GM23338 (cell line): ENCODE results near the gene GALNT6. TPM values are rescaled to one million over a fixed set of nuclear protein-coding genes. Genes with fewer than 3 reads are reported as not detected.

Experiments
- ATAC-seq: fragments of 200-7000 bp; cut with Tn5 transposase; 3 replicates; pipeline ENCODE4 v1.9.1; 2020
- DNase-seq: peaks from one replicate; pipeline ENCODE4 v3.0.0-alpha.2; 2015; ENCODE audit warnings: low spot score
- H2AFZ ChIP-seq: fragments of 200-600 bp; sonication (generic); 2 replicates; pipeline ENCODE4 v1.8.0; 2016; ENCODE audit warnings: antibody characterized with exemption, mild to moderate bottlenecking, moderate library complexity
- H3F3A ChIP-seq: fragments of 200-600 bp; sonication (generic); replicated peaks from 2 replicates; pipeline ENCODE4 v1.8.0; 2017; ENCODE audit warnings: antibody characterized with exemption, mixed run types, low read depth
- H3K27ac ChIP-seq: fragments of 200-600 bp; sonication (generic); 2 replicates; pipeline ENCODE4 v1.6.1; 2016; ENCODE audit warnings: low read depth
- H3K27me3 ChIP-seq: fragments of 200-600 bp; sonication (generic); 2 replicates; pipeline ENCODE4 v1.8.0; 2016; ENCODE audit warnings: mild to moderate bottlenecking, mixed run types, moderate library complexity; ENCODE audit not compliant: insufficient read depth
- H3K36me3 ChIP-seq: fragments of 200-600 bp; sonication (generic); 2 replicates; pipeline ENCODE4 v1.8.0; 2016; ENCODE audit warnings: mild to moderate bottlenecking; ENCODE audit not compliant: insufficient read depth
- H3K4me1 ChIP-seq: fragments of 200-600 bp; sonication (generic); 2 replicates; pipeline ENCODE4 v1.8.0; 2016; ENCODE audit warnings: mild to moderate bottlenecking, moderate library complexity; ENCODE audit not compliant: insufficient read depth
- H3K4me2 ChIP-seq: fragments of 200-600 bp; sonication (generic); 2 replicates; pipeline ENCODE4 v1.7.1; 2017; ENCODE audit warnings: mixed run types
- H3K4me3 ChIP-seq: fragments of 200-600 bp; sonication (generic); 2 replicates; pipeline ENCODE4 v1.6.1; 2016; ENCODE audit warnings: mixed run types
- H3K79me2 ChIP-seq: fragments of 200-600 bp; sonication (generic); replicated peaks from 2 replicates; pipeline ENCODE4 v1.8.0; 2017; ENCODE audit warnings: mild to moderate bottlenecking; ENCODE audit not compliant: insufficient read depth
- H3K9me2 ChIP-seq: fragments of 200-600 bp; sonication (generic); 2 replicates; pipeline ENCODE4 v1.8.0; 2017; ENCODE audit not compliant: insufficient read depth
- H4K20me1 ChIP-seq: fragments of 200-600 bp; sonication (generic); replicated peaks from 2 replicates; pipeline ENCODE4 v1.8.0; 2017; ENCODE audit warnings: mild to moderate bottlenecking; ENCODE audit not compliant: insufficient read depth
- H3K27ac Mint-ChIP-seq: 2 replicates; pipeline ENCODE4 v1.8.0; 2020; ENCODE audit warnings: inconsistent platforms, mild to moderate bottlenecking, moderate library complexity, mixed read lengths
- H3K27me3 Mint-ChIP-seq: 3 replicates; pipeline ENCODE4 v1.8.0; 2022; ENCODE audit warnings: low read depth, mild to moderate bottlenecking, moderate library complexity, mixed read lengths, inconsistent platforms; ENCODE audit not compliant: insufficient read depth, poor library complexity
- H3K36me3 Mint-ChIP-seq: 3 replicates; pipeline ENCODE4 v1.8.0; 2021; ENCODE audit warnings: low read depth, mild to moderate bottlenecking, inconsistent platforms, moderate library complexity, mixed read lengths
- H3K4me1 Mint-ChIP-seq: 3 replicates; pipeline ENCODE4 v1.8.0; 2020; ENCODE audit warnings: mild to moderate bottlenecking, inconsistent platforms, mixed read lengths
- H3K4me3 Mint-ChIP-seq: 3 replicates; pipeline ENCODE4 v1.8.0; 2021; ENCODE audit warnings: moderate library complexity, mild to moderate bottlenecking, inconsistent platforms, mixed read lengths
- H3K9me3 Mint-ChIP-seq: 3 replicates; pipeline ENCODE4 v1.8.0; 2020; ENCODE audit warnings: moderate library complexity, mild to moderate bottlenecking, inconsistent platforms, mixed read lengths
- CREB1 ChIP-seq: fragments of 250-450 bp; sonication (Bioruptor Pico); IDR thresholded peaks from 2 replicates; pipeline ENCODE4 v1.5.0; 2020; ENCODE audit warnings: low read depth, mild to moderate bottlenecking, moderate library complexity
- EZH2 ChIP-seq: fragments of 200-600 bp; sonication (generic); IDR thresholded peaks from one replicate; pipeline ENCODE4 v1.8.0; 2017; ENCODE audit warnings: antibody characterized with exemption, mild to moderate bottlenecking, low read depth; ENCODE audit not compliant: unreplicated experiment
- EZH2phosphoT487 ChIP-seq: fragments of 200-600 bp; sonication (generic); IDR thresholded peaks from one replicate; pipeline ENCODE4 v1.8.1; 2018; ENCODE audit warnings: antibody characterized with exemption; ENCODE audit not compliant: unreplicated experiment
- JUNB ChIP-seq: IDR thresholded peaks from one replicate; pipeline ENCODE4 v1.6.1; 2016; ENCODE audit warnings: antibody characterized with exemption; ENCODE audit not compliant: unreplicated experiment
- NANOG ChIP-seq: IDR thresholded peaks from 2 replicates; pipeline ENCODE4 v1.6.1; 2016; ENCODE audit warnings: antibody characterized with exemption, borderline replicate concordance
- POLR2AphosphoS5 ChIP-seq: IDR thresholded peaks from 2 replicates; pipeline ENCODE4 v1.6.1; 2016; ENCODE audit warnings: antibody characterized with exemption, low read depth
- REST ChIP-seq: IDR thresholded peaks from one replicate; pipeline ENCODE4 v1.6.1; 2018; ENCODE audit warnings: antibody characterized with exemption; ENCODE audit not compliant: unreplicated experiment
- STAT1 ChIP-seq: IDR thresholded peaks from one replicate; pipeline ENCODE4 v1.6.1; 2016; ENCODE audit warnings: antibody characterized with exemption; ENCODE audit not compliant: unreplicated experiment
- ZNF114 ChIP-seq: fragments of 250-450 bp; sonication (Bioruptor Pico); IDR thresholded peaks from 2 replicates; pipeline ENCODE4 v1.5.0; 2020; ENCODE audit warnings: mild to moderate bottlenecking, moderate library complexity
- ZNF331 ChIP-seq: fragments of 250-450 bp; sonication (Bioruptor Pico); IDR thresholded peaks from 2 replicates; pipeline ENCODE4 v1.5.0; 2020; ENCODE audit warnings: low read depth, mild to moderate bottlenecking, moderate library complexity
- polyA plus RNA-seq: library from polyadenylated mRNA; unstranded; fragments of >200 nt; fragmentation: Nextera tagmentation; extraction: Ambion mirVana; gene quantifications from 2 replicates; pipeline ENCODE4 v1.2.1, GENCODE V29; 2016
- total RNA-seq: library from RNA; depleted of rRNA; stranded (reverse); fragments of >200 nt; shearing (Covaris generic); gene quantifications from 2 replicates; pipeline ENCODE4 v1.2.3, GENCODE V29; 2014
- TF ChIP-seq, protein P1 (sequence below): IDR thresholded peaks from 2 replicates; pipeline ENCODE4 v1.6.1; 2016; ENCODE audit warnings: antibody characterized with exemption
- TF ChIP-seq, protein P2 (sequence below), 2 experiments: fragments of 200-600 bp in 1 of 2; sonication (generic) in 1 of 2; conservative IDR thresholded peaks; 2 replicates each; pipeline versions ENCODE4 v1.5.1 to v1.6.1; 2016 to 2017; ENCODE audit warnings: antibody characterized with exemption in 2 of 2, low read depth in 2 of 2, mild to moderate bottlenecking in 2 of 2, moderate library complexity in 1 of 2
- TF ChIP-seq, protein P3 (sequence below): fragments of 250-450 bp; sonication (Bioruptor Pico); IDR thresholded peaks from 2 replicates; pipeline ENCODE4 v1.5.0; 2020; ENCODE audit warnings: mild to moderate bottlenecking, moderate library complexity

The GALNT6 gene
- total and polyA plus RNA-seq, 2 experiments from 2014 or later = 8.1 to 18.6 TPM

- Histone ChIP-seq H3K4me2 (no peak overlapping the region), H3F3A (0 out of 2 replicates have a peak, but pooled peaks cover 2% of the 10 kb centered on the region), H3K27me3 (no peaks in the 10 kb centered on the region), H3K4me3 (no peak overlapping the region), H3K27ac (no peak overlapping the region), H3K36me3 (peaks cover 4% of the 10 kb centered on the region; the same call in 1 of the 2 replicates), H3K4me1 (peaks cover 12% of the 10 kb centered on the region; the same call in 1 of the 2 replicates), H4K20me1 (no peaks in the 10 kb centered on the region; the same call in 1 of the 2 replicates), H3K9me2 (no peaks in the 10 kb centered on the region), H2AFZ (no peak overlapping the region), H3K79me2 (no peaks in the 10 kb centered on the region)
- DNase-seq = no peak
- no peaks in the 10 kb centered on the region for H3K27me3 Mint-ChIP-seq
- no peak overlapping the region for H3K4me3 Mint-ChIP-seq
- H3K36me3 Mint-ChIP-seq = peaks cover 24% of the 10 kb centered on the region
- no peak overlapping the region for H3K27ac Mint-ChIP-seq
- peaks cover 26% of the 10 kb centered on the region for H3K4me1 Mint-ChIP-seq
- no peak for ATAC-seq
- no peaks in the 10 kb centered on the region for H3K9me3 Mint-ChIP-seq
- no peak for TF ChIP-seq ZNF331
- no peak for TF ChIP-seq EZH2phosphoT487
- TF ChIP-seq REST = no peak
- TF ChIP-seq, protein P1, sequence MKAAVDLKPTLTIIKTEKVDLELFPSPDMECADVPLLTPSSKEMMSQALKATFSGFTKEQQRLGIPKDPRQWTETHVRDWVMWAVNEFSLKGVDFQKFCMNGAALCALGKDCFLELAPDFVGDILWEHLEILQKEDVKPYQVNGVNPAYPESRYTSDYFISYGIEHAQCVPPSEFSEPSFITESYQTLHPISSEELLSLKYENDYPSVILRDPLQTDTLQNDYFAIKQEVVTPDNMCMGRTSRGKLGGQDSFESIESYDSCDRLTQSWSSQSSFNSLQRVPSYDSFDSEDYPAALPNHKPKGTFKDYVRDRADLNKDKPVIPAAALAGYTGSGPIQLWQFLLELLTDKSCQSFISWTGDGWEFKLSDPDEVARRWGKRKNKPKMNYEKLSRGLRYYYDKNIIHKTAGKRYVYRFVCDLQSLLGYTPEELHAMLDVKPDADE = no peak
- TF ChIP-seq, protein P2, sequence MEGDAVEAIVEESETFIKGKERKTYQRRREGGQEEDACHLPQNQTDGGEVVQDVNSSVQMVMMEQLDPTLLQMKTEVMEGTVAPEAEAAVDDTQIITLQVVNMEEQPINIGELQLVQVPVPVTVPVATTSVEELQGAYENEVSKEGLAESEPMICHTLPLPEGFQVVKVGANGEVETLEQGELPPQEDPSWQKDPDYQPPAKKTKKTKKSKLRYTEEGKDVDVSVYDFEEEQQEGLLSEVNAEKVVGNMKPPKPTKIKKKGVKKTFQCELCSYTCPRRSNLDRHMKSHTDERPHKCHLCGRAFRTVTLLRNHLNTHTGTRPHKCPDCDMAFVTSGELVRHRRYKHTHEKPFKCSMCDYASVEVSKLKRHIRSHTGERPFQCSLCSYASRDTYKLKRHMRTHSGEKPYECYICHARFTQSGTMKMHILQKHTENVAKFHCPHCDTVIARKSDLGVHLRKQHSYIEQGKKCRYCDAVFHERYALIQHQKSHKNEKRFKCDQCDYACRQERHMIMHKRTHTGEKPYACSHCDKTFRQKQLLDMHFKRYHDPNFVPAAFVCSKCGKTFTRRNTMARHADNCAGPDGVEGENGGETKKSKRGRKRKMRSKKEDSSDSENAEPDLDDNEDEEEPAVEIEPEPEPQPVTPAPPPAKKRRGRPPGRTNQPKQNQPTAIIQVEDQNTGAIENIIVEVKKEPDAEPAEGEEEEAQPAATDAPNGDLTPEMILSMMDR (conservative IDR thresholded peaks at IDR 0.05; ENCODE audit: low read depth in 2 of 2) = no peak
- no peak for TF ChIP-seq NANOG
- TF ChIP-seq JUNB = no peak
- TF ChIP-seq, protein P3, sequence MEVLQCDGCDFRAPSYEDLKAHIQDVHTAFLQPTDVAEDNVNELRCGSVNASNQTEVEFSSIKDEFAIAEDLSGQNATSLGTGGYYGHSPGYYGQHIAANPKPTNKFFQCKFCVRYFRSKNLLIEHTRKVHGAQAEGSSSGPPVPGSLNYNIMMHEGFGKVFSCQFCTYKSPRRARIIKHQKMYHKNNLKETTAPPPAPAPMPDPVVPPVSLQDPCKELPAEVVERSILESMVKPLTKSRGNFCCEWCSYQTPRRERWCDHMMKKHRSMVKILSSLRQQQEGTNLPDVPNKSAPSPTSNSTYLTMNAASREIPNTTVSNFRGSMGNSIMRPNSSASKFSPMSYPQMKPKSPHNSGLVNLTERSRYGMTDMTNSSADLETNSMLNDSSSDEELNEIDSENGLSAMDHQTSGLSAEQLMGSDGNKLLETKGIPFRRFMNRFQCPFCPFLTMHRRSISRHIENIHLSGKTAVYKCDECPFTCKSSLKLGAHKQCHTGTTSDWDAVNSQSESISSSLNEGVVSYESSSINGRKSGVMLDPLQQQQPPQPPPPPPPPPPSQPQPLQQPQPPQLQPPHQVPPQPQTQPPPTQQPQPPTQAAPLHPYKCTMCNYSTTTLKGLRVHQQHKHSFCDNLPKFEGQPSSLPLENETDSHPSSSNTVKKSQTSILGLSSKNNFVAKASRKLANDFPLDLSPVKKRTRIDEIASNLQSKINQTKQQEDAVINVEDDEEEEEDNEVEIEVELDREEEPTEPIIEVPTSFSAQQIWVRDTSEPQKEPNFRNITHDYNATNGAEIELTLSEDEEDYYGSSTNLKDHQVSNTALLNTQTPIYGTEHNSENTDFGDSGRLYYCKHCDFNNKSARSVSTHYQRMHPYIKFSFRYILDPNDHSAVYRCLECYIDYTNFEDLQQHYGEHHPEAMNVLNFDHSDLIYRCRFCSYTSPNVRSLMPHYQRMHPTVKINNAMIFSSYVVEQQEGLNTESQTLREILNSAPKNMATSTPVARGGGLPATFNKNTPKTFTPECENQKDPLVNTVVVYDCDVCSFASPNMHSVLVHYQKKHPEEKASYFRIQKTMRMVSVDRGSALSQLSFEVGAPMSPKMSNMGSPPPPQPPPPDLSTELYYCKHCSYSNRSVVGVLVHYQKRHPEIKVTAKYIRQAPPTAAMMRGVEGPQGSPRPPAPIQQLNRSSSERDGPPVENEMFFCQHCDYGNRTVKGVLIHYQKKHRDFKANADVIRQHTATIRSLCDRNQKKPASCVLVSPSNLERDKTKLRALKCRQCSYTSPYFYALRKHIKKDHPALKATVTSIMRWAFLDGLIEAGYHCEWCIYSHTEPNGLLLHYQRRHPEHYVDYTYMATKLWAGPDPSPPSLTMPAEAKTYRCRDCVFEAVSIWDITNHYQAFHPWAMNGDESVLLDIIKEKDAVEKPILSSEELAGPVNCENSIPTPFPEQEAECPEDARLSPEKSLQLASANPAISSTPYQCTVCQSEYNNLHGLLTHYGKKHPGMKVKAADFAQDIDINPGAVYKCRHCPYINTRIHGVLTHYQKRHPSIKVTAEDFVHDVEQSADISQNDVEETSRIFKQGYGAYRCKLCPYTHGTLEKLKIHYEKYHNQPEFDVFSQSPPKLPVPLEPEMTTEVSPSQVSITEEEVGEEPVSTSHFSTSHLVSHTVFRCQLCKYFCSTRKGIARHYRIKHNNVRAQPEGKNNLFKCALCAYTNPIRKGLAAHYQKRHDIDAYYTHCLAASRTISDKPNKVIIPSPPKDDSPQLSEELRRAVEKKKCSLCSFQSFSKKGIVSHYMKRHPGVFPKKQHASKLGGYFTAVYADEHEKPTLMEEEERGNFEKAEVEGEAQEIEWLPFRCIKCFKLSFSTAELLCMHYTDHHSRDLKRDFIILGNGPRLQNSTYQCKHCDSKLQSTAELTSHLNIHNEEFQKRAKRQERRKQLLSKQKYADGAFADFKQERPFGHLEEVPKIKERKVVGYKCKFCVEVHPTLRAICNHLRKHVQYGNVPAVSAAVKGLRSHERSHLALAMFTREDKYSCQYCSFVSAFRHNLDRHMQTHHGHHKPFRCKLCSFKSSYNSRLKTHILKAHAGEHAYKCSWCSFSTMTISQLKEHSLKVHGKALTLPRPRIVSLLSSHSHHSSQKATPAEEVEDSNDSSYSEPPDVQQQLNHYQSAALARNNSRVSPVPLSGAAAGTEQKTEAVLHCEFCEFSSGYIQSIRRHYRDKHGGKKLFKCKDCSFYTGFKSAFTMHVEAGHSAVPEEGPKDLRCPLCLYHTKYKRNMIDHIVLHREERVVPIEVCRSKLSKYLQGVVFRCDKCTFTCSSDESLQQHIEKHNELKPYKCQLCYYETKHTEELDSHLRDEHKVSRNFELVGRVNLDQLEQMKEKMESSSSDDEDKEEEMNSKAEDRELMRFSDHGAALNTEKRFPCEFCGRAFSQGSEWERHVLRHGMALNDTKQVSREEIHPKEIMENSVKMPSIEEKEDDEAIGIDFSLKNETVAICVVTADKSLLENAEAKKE (CRISPR knock-in tag) = no peak
- TF ChIP-seq ZNF114 (CRISPR knock-in tag) = no peak
- no peak for TF ChIP-seq STAT1
- no peak for TF ChIP-seq POLR2AphosphoS5
- no peak for TF ChIP-seq CREB1
- no peak for TF ChIP-seq EZH2
These were observed 18.0 kb downstream of the GALNT6 start for GRCh38 chr12:51373187-51373586.
